SW 1271 (cell line): Measurements from ENCODE around the gene DRD1.

Experiments
- DNase-seq, 2 experiments: peaks; one replicate each; lab custom pipeline; 2025; lab: John Stamatoyannopoulos, UW

Gene DRD1

GRCh38 chr5:175444060-175444904 is at the start of gene DRD1:
Gene DRD1 (minus strand): TSS chr5:175444182. CDS start chr5:175443099, 1,083 bp downstream.
- DNase-seq: no peak

GRCh38 chr5:175493726-175494125 is 49.7 kb upstream of the DRD1 start:
- no peak for DNase-seq

GRCh38 chr5:175493260-175493659 is 49.3 kb upstream of the DRD1 start:
- no peak for DNase-seq

- DNase-seq: no peak
These were observed 47.2 kb upstream of the DRD1 start for GRCh38 chr5:175491223-175491622.

- no peak for DNase-seq
These were observed 45.9 kb upstream of the DRD1 start for GRCh38 chr5:175489693-175490443.

GRCh38 chr5:175487514-175488222 is 43.7 kb upstream of the DRD1 start:
- no peak for DNase-seq

GRCh38 chr5:175485631-175486030 is 41.6 kb upstream of the DRD1 start:
- DNase-seq: no peak

GRCh38 chr5:175484829-175485228 is 40.8 kb upstream of the DRD1 start:
- no peak for DNase-seq

GRCh38 chr5:175484322-175484721 is 40.3 kb upstream of the DRD1 start:
- DNase-seq: no peak

GRCh38 chr5:175483337-175483736 is 39.4 kb upstream of the DRD1 start:
- DNase-seq: no peak

- no peak for DNase-seq
These were observed 35.3 kb upstream of the DRD1 start for GRCh38 chr5:175479125-175479881.

GRCh38 chr5:175478384-175479124 is 34.6 kb upstream of the DRD1 start, which contains the start of gene SFXN1:
Gene SFXN1 (plus strand): TSS chr5:175478560. CDS start chr5:175492104, 13,544 bp downstream.
- DNase-seq: peak; percentile 29 to 63

- peak in 1 of 2 experiments; percentile 47 for DNase-seq
These were observed 34.0 kb upstream of the DRD1 start for GRCh38 chr5:175478008-175478383.

GRCh38 chr5:175477440-175477839 is 33.5 kb upstream of the DRD1 start:
- DNase-seq: no peak

- no peak for DNase-seq
These were observed 31.3 kb upstream of the DRD1 start for GRCh38 chr5:175475248-175475647.

GRCh38 chr5:175472378-175472777 is 28.4 kb upstream of the DRD1 start:
- DNase-seq: no peak

- DNase-seq: no peak
These were observed 27.6 kb upstream of the DRD1 start for GRCh38 chr5:175471628-175472027.

- no peak for DNase-seq
These were observed 27.2 kb upstream of the DRD1 start for GRCh38 chr5:175471196-175471595.

- no peak for DNase-seq
These were observed 26.8 kb upstream of the DRD1 start for GRCh38 chr5:175470781-175471180.

- DNase-seq: no peak
These were observed 25.9 kb upstream of the DRD1 start for GRCh38 chr5:175469916-175470315.

GRCh38 chr5:175468892-175469291 is 24.9 kb upstream of the DRD1 start:
- no peak for DNase-seq
